ENCODE data around the gene SORBS2.

Gene SORBS2

GRCh38 chr4:185743722-185744487, 68.1 kb downstream of the SORBS2 start:
- Histone ChIP-seq H3K4me1 (ENCODE audit: insufficient read depth, low read length) (peaks cover 25% of the 10 kb centered on the region; the same call in 1 of the 2 replicates), H3K36me3 (ENCODE audit: insufficient read depth, low read depth, low read length) (no peaks in the 10 kb centered on the region), H3K9ac (ENCODE audit: low read depth, low read length) (no peak overlapping the region), H3K27me3 (ENCODE audit: insufficient read depth, low read length) (no peaks in the 10 kb centered on the region), H3K4me3 (ENCODE audit: low read length) (no peak overlapping the region), H3K9me3 (ENCODE audit: insufficient read depth, low read depth, low read length) (no peaks in the 10 kb centered on the region), H3K27ac (ENCODE audit: low read length) (no peak overlapping the region)

- Histone ChIP-seq H3K9me3 (ENCODE audit: insufficient read depth, low read depth, low read length) (no peaks in the 10 kb centered on the region), H3K36me3 (ENCODE audit: insufficient read depth, low read depth, low read length) (no peaks in the 10 kb centered on the region), H3K4me3 (ENCODE audit: low read length) (no peak overlapping the region), H3K27ac (ENCODE audit: low read length) (no peak overlapping the region), H3K4me1 (ENCODE audit: insufficient read depth, low read length) (peaks cover 26% of the 10 kb centered on the region; the same call in 1 of the 2 replicates), H3K27me3 (ENCODE audit: insufficient read depth, low read length) (no peaks in the 10 kb centered on the region), H3K9ac (ENCODE audit: low read depth, low read length) (no peak overlapping the region)
Observed at GRCh38 chr4:185742766-185743165, 69.2 kb downstream of the SORBS2 start.

DNA sequence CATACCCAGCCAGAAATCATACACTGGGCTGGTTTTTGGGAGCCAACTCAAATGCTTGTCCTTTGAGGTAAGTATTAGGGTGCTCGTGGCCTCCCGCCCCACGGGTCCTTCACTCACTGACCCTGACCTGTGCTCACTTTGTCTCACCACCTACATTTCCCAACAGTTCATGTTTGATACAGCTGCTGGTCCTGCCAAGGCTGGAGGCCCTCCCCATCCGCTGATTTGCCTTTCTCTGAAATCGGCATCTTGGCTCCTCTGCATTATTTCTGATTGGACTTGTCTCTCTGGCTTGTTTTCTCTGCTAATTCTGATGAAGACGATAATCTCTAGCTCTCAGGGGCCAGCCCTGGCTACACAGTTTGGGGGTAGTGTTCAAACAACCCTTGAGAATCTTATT, 70.2 kb downstream of the SORBS2 start:
- H3K9me3 ChIP-seq (ENCODE audit: insufficient read depth, low read depth, low read length): no peaks in the 10 kb centered on the region
- H3K4me1 ChIP-seq (ENCODE audit: insufficient read depth, low read length): peaks cover 26% of the 10 kb centered on the region; the same call in 1 of the 2 replicates
- H3K36me3 ChIP-seq (ENCODE audit: insufficient read depth, low read depth, low read length): no peaks in the 10 kb centered on the region
- no peak overlapping the region for H3K9ac ChIP-seq (ENCODE audit: low read depth, low read length)
- no peak overlapping the region for H3K27ac ChIP-seq (ENCODE audit: low read length)
- no peaks in the 10 kb centered on the region for H3K27me3 ChIP-seq (ENCODE audit: insufficient read depth, low read length)
- H3K4me3 ChIP-seq (ENCODE audit: low read length): no peak overlapping the region

DNA sequence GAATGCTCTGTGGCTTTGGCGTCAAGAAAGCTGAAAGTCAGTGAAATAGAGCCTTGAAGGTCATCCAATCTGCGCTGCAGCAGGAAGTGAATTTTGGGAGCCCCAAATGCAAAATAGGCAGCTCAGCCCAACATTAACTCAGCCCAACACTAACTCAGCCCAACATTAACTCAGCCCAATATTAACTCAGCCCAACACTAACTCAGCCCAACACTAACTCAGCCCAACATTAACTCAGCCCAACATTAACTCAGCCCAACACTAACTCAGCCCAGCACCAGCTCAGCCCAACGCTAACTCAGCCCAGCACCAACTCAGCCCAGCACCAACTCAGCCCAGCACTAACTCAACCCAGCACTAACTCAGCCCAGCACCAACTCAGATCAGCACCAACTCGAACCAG, 71.5 kb downstream of the SORBS2 start:
- Histone ChIP-seq H3K4me3 (ENCODE audit: low read length) (no peak overlapping the region), H3K36me3 (ENCODE audit: insufficient read depth, low read depth, low read length) (no peaks in the 10 kb centered on the region), H3K27ac (ENCODE audit: low read length) (no peak overlapping the region), H3K9me3 (ENCODE audit: insufficient read depth, low read depth, low read length) (no peaks in the 10 kb centered on the region), H3K27me3 (ENCODE audit: insufficient read depth, low read length) (no peaks in the 10 kb centered on the region), H3K9ac (ENCODE audit: low read depth, low read length) (no peak overlapping the region), H3K4me1 (ENCODE audit: insufficient read depth, low read length) (peaks cover 21% of the 10 kb centered on the region; the same call in 1 of the 2 replicates)

- peaks cover 21% of the 10 kb centered on the region; the same call in 1 of the 2 replicates for H3K4me1 ChIP-seq (ENCODE audit: insufficient read depth, low read length)
- no peak overlapping the region for H3K4me3 ChIP-seq (ENCODE audit: low read length)
- H3K27me3 ChIP-seq (ENCODE audit: insufficient read depth, low read length): no peaks in the 10 kb centered on the region
- peaks cover under 1% of the 10 kb centered on the region; the same call in 1 of the 2 replicates for H3K36me3 ChIP-seq (ENCODE audit: insufficient read depth, low read depth, low read length)
- no peak overlapping the region for H3K9ac ChIP-seq (ENCODE audit: low read depth, low read length)
- no peaks in the 10 kb centered on the region for H3K9me3 ChIP-seq (ENCODE audit: insufficient read depth, low read depth, low read length)
- H3K27ac ChIP-seq (ENCODE audit: low read length): no peak overlapping the region
Observed at GRCh38 chr4:185738820-185739219, 73.2 kb downstream of the SORBS2 start.

DNA sequence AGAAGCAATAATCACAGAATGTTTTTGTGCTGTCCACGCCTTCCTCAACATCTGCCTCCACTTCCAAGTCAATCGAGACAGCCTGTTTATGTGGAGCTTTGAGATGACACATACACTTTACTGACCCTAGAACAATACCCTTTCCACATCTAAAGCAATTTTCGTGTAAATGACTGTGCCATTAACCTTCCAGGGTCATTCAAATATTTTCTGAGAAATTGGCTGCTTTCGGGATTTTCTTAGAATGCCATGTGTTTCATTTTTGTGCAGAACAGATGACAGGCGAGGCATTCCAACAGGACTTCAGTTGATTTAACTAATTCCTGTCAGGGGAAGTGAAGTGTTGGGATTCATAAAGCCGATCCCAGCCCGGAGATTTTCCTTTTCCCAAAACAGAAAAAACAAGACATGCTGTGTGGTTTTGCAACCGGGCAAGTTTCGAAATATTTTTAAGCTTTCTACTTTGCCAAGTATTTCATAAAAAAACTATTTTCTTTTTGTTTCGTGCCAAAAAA, 73.9 kb downstream of the SORBS2 start:
- Histone ChIP-seq H3K4me3 (ENCODE audit: low read length) (no peak overlapping the region), H3K4me1 (ENCODE audit: insufficient read depth, low read length) (peaks cover 21% of the 10 kb centered on the region; the same call in 1 of the 2 replicates), H3K27ac (ENCODE audit: low read length) (no peak overlapping the region), H3K36me3 (ENCODE audit: insufficient read depth, low read depth, low read length) (peaks cover 3% of the 10 kb centered on the region; the same call in 1 of the 2 replicates), H3K27me3 (ENCODE audit: insufficient read depth, low read length) (no peaks in the 10 kb centered on the region), H3K9ac (ENCODE audit: low read depth, low read length) (no peak overlapping the region), H3K9me3 (ENCODE audit: insufficient read depth, low read depth, low read length) (no peaks in the 10 kb centered on the region)

DNA sequence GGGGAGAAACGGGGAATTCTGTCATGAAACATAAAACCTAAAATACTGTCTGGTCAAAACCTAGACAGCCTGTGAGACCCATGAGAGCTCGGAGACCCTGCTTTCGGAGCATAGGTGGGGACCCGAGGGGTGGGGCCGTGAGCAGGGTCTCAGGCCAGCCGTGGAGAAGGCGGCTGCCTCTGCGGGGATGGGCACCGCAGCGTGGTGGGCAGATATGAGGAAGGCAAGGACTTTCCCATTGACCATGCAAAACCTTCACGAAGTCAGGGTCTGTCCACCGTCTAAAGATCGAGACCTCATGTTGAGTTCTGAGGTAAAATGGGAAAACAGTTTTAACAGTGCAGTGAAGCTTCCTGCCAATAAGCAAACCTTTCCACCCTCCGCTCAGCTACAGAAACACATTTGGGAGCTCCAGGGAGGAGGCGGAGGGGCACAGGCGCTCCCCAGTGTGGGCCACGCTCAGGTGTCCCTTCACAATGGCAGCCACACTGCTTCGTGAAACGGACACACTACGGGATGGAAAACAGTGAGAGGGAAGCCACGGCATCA, 74.4 kb downstream of the SORBS2 start:
- Histone ChIP-seq H3K27me3 (ENCODE audit: insufficient read depth, low read length) (no peaks in the 10 kb centered on the region), H3K27ac (ENCODE audit: low read length) (no peak overlapping the region), H3K36me3 (ENCODE audit: insufficient read depth, low read depth, low read length) (peaks cover 5% of the 10 kb centered on the region; the same call in 1 of the 2 replicates), H3K4me3 (ENCODE audit: low read length) (no peak overlapping the region), H3K9me3 (ENCODE audit: insufficient read depth, low read depth, low read length) (no peaks in the 10 kb centered on the region), H3K9ac (ENCODE audit: low read depth, low read length) (no peak overlapping the region), H3K4me1 (ENCODE audit: insufficient read depth, low read length) (peaks cover 19% of the 10 kb centered on the region; the same call in 1 of the 2 replicates)

DNA sequence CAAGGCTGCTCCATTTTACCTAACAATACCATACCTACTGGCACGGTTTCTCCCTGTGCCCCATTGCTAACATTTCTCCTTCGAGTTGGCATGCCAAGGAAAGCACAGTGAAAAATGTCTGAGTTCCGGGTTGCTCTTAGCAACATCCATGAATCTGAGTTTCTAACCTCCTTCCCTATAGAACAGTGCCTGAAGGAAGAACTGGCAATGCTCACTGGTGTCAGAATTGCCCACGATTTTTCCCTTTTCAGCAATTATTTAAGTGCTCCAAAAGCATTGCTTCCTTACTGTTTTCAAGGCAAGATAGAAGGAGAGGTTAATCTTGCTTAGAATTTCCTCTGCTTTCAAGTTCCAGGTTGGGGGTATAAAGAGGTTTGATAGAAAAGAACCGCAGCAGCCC, 75.1 kb downstream of the SORBS2 start:
- no peaks in the 10 kb centered on the region for H3K27me3 ChIP-seq (ENCODE audit: insufficient read depth, low read length)
- H3K4me3 ChIP-seq (ENCODE audit: low read length): no peak overlapping the region
- no peak overlapping the region for H3K9ac ChIP-seq (ENCODE audit: low read depth, low read length)
- no peaks in the 10 kb centered on the region for H3K9me3 ChIP-seq (ENCODE audit: insufficient read depth, low read depth, low read length)
- peaks cover 11% of the 10 kb centered on the region; the same call in 1 of the 2 replicates for H3K36me3 ChIP-seq (ENCODE audit: insufficient read depth, low read depth, low read length)
- no peak overlapping the region for H3K27ac ChIP-seq (ENCODE audit: low read length)
- peaks cover 12% of the 10 kb centered on the region; the same call in 1 of the 2 replicates for H3K4me1 ChIP-seq (ENCODE audit: insufficient read depth, low read length)

DNA sequence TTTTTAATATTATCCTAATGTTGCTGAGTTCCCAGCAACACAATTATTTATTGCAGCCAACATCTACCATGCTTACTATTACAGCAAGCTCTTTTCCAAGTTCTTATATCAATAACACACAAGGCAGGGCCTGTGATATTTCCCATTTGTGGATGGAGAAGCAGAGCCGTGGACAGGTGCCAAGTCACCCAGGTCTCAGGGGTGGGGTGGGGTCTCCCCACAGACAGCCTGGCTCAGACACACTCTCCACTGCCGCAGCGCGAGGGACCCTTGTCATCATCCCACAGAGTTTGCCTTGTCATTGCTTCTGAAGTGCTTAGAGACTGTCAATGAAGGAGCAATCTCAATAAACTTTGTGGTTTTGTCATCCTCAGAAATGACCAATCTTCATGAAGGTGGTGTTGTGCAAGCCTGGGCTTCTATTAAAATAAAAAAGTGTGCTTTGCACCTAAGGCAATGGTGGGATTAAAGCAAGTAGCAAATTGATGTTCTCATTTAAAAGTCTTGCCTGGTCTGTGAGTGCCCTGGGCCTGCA, 76.1 kb downstream of the SORBS2 start:
- peaks cover 12% of the 10 kb centered on the region; the same call in 1 of the 2 replicates for H3K4me1 ChIP-seq (ENCODE audit: insufficient read depth, low read length)
- H3K36me3 ChIP-seq (ENCODE audit: insufficient read depth, low read depth, low read length): peaks cover 11% of the 10 kb centered on the region; the same call in 1 of the 2 replicates
- no peak overlapping the region for H3K4me3 ChIP-seq (ENCODE audit: low read length)
- no peak overlapping the region for H3K9ac ChIP-seq (ENCODE audit: low read depth, low read length)
- H3K27me3 ChIP-seq (ENCODE audit: insufficient read depth, low read length): no peaks in the 10 kb centered on the region
- no peaks in the 10 kb centered on the region for H3K9me3 ChIP-seq (ENCODE audit: insufficient read depth, low read depth, low read length)
- H3K27ac ChIP-seq (ENCODE audit: low read length): no peak overlapping the region

- Histone ChIP-seq H3K9ac (ENCODE audit: low read depth, low read length) (no peak overlapping the region), H3K4me3 (ENCODE audit: low read length) (no peak overlapping the region), H3K4me1 (ENCODE audit: insufficient read depth, low read length) (peaks cover 14% of the 10 kb centered on the region; the same call in 1 of the 2 replicates), H3K9me3 (ENCODE audit: insufficient read depth, low read depth, low read length) (no peaks in the 10 kb centered on the region), H3K27me3 (ENCODE audit: insufficient read depth, low read length) (no peaks in the 10 kb centered on the region), H3K36me3 (ENCODE audit: insufficient read depth, low read depth, low read length) (peaks cover 11% of the 10 kb centered on the region; the same call in 1 of the 2 replicates), H3K27ac (ENCODE audit: low read length) (no peak overlapping the region)
Observed at GRCh38 chr4:185734930-185735329, 77.1 kb downstream of the SORBS2 start.

DNA sequence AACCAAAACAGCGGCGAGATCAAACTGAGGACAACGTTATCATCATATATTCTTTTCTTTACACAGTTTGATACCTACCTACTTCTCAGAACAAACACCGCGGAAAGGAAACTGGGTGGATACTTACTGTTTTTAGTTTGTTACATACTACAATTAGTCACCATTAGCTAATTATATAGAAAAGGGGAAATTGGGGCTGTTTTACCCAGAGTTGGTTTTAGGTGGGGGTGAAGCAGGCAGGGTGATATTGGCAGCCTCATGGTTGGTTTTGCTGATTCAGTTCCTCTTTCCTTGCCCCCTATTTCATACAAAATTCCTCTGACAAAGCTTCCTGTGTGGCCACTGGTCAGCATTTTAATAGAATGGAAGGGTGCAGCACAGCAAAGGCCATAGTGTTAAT, 77.8 kb downstream of the SORBS2 start:
- Histone ChIP-seq H3K36me3 (ENCODE audit: insufficient read depth, low read depth, low read length) (peaks cover 11% of the 10 kb centered on the region; the same call in 1 of the 2 replicates), H3K27me3 (ENCODE audit: insufficient read depth, low read length) (no peaks in the 10 kb centered on the region), H3K9me3 (ENCODE audit: insufficient read depth, low read depth, low read length) (no peaks in the 10 kb centered on the region), H3K9ac (ENCODE audit: low read depth, low read length) (no peak overlapping the region), H3K4me3 (ENCODE audit: low read length) (no peak overlapping the region), H3K27ac (ENCODE audit: low read length) (no peak overlapping the region), H3K4me1 (ENCODE audit: insufficient read depth, low read length) (peaks cover 12% of the 10 kb centered on the region; the same call in 1 of the 2 replicates)

All from iPS-20b (cell line).